Measurements from ENCODE around the gene CPLX3.

CPLX3 gene

DNA sequence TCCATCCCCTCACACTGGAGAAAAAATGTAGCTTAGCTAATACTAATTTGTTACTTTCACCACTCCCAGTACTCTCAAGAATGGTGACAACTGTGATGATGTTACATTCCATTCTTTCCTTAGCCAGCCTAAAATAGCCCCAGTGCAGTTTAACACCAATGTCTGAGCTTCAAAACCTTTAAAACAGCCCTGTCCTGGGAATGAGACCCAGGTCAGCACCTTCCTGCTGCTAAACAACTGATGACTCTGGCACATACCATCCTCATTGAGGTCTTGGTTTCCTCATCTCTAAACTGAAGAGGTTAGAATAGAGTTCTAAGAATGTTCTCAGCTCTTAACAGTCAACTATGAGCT, 42.9 kb downstream of the CPLX3 start:
- TF ChIP-seq, protein P1, sequence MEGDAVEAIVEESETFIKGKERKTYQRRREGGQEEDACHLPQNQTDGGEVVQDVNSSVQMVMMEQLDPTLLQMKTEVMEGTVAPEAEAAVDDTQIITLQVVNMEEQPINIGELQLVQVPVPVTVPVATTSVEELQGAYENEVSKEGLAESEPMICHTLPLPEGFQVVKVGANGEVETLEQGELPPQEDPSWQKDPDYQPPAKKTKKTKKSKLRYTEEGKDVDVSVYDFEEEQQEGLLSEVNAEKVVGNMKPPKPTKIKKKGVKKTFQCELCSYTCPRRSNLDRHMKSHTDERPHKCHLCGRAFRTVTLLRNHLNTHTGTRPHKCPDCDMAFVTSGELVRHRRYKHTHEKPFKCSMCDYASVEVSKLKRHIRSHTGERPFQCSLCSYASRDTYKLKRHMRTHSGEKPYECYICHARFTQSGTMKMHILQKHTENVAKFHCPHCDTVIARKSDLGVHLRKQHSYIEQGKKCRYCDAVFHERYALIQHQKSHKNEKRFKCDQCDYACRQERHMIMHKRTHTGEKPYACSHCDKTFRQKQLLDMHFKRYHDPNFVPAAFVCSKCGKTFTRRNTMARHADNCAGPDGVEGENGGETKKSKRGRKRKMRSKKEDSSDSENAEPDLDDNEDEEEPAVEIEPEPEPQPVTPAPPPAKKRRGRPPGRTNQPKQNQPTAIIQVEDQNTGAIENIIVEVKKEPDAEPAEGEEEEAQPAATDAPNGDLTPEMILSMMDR (IDR thresholded peaks at IDR 0.05): no peak

DNA sequence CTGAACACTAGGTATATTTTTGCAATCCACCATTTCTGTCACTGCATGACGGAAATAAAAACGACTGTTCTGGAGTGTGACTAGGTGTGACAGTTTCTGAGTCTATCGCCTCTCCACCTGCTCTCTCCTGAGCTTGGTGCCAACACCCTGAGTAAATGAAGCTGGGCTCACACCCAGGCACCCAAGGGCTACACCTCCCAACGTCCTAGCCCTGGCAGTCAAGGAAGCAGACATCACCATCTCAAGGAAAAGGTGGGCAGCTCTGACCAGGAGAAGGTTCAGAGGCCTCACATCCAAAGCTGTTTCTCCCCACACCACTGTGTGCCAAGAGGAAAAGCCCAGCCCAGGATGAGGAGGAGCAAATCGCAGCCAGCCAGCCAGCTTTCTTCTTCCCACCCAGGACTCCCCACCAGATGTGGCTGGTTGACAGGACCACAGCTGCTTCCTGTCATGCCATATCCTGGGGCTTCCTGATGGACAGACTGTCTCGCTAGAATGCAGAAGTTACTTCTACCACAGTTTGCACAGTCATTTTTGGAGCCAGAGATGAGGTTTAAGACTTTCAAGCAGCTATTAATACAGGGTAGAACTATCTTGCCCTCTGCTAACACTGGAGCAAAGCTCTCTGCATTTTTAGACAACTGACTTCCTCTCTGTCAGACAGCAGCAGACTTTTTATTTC, 43.4 kb downstream of the CPLX3 start:
- TF ChIP-seq, protein P1 (IDR thresholded peaks at IDR 0.05): no peak

DNA sequence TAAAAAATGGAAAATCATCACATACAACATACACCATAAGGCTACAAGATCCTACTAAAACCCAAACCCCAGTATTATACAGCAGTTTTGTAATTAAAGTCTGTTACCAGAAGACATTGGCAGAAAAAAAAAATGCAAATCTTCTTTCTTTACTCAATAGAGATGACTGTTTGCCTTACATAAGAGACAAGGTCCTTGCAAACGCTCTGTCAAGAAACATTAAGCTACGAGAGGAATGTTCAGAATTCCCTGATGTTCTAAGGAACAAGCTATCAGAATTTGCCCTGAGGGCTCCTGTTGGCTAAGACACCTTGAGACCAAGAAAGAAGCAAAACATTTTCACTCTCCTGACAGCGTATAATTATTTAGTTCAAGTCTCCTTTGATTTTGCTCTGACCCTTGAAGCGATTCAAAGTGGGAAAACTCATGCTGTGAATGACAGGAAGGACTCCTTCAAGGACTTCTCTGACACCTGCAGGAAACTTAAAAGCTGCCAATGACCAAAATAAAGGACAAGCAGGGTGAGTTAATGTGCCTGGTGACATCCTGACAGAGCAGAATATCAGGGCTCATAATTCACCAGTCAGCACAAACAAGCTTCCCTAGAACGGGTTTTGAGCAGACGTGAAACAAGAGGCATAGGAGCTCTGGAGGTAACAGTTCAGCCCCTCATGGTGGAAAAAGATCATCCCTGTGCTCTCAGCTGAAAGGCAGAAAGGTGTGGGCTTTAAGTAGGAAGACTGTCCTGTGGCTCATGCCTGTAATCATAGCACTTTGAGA, 44.2 kb downstream of the CPLX3 start:
- TF ChIP-seq, protein P1 (IDR thresholded peaks at IDR 0.05): no peak

DNA sequence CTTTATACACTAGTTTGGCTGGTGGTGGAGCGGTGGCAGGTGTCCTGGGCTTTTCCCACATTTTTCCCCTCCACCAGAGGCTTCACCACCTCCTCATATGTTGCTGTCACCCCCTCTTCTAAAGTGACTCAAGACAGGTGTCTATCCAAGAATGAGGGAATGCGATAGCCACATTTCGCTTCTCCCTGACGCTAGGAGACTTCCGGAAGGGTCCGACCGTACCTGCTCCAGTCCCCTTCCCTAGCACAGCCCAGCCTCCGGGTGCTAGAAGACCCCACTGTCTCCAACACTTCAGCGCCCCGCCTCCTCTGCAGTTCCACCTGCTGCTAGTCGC, 46.2 kb downstream of the CPLX3 start:
- TF ChIP-seq, protein P1 (IDR thresholded peaks at IDR 0.05): no peak

DNA sequence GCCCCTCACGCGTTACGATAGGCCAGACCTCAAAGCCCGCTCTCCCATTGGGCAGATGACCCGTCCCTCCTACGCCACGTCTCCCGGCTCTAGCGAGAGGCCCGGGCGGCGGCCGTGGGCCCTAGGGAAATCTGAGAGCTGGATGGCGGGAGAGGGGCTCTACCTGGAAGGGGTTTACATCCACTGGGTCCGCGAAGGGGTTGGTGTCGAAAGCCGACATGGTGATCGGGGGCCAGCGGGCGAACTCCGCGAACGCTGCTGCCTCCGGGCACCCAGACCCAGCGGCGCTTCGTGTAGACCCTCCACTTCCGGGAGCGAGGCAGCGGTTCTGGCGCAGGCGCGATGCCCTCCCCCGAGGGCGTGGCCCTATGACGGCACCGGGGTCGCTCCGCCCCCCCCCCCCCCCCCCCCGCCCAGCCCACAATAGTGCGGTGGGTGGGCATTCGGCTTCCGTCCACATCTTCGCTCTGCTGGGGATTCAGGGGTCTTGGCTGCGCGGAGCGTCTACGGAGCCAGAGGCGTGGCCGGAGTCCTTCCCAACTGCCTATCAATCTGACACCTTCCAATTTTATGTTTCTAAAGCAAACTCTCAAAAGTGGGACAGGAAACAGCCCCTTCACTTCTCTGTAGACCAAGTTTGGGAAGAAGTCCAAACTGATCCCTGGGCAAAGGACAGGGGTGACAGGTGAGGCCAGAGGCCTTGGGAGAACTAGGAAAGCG, 46.8 kb downstream of the CPLX3 start, which contains the start of gene SCAMP2:
Gene SCAMP2 (minus strand): TSS at position 330 of the 720 bp plus-strand sequence. CDS start 110 bp downstream, at position 220.
- TF ChIP-seq, protein P1 (IDR thresholded peaks at IDR 0.05): no peak

DNA sequence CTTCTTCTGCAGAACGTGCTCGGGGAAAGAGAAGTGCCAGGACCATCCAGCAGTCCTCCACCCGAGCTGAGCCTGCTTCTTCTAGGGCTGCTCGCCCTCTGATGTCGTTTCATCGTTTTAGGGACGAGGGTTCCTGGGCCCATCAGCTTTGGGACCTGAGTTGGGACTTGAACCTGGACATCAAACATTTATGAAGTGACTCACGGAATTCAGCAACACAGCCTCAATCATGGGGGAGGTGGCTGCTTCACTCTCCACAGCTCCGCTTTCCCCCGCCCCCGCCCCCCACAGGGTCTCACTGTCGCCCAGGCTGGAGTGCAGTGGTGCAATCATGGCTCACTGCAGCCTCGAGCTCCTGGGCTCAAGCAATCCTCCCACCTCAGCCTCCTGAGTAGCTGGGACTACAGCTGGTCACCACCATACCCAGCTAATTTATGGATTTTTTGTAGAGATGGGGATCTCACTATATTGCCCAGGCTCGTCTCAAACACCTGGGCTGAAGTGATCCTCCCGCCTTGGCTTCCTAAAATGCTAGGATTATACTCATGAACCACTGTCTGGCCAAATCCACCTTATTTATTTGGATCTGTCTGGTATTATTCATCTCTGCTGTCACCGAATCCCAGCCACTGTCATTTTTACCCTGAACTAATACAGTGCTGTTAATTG, 47.5 kb downstream of the CPLX3 start:
- TF ChIP-seq, protein P1 (IDR thresholded peaks at IDR 0.05): no peak

DNA sequence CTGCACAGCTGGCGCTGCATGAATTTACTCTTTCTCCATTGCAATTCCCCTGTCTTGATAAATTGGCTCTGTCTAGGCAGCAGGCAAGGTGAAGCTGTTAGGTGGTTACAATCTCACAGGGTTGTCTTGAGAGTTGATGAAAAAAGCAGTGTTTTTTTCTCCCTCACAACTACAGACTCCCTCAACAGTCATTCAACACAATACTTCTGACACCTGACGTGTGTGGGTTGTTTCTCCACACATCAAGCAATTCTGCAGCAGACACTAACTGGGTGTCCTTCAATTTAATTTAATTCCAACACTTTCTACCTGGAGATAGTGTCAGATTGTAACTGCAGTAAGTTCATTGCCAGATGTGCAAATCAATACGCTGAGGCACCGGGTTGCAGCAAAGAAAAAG, 51.8 kb downstream of the CPLX3 start:
- TF ChIP-seq, protein P1 (IDR thresholded peaks at IDR 0.05): no peak
